ENCODE results near the gene ADARB2. TPM values are rescaled to one million over a fixed set of nuclear protein-coding genes. Genes with fewer than 3 reads are reported as not detected.

ADARB2 gene
- total RNA-seq, 4 donors from 2014 or later = 0.13 to 6.1 (median 0.57) TPM

- no peak for ATAC-seq (ENCODE audit: low FRiP score)
- TF ChIP-seq, protein P1, sequence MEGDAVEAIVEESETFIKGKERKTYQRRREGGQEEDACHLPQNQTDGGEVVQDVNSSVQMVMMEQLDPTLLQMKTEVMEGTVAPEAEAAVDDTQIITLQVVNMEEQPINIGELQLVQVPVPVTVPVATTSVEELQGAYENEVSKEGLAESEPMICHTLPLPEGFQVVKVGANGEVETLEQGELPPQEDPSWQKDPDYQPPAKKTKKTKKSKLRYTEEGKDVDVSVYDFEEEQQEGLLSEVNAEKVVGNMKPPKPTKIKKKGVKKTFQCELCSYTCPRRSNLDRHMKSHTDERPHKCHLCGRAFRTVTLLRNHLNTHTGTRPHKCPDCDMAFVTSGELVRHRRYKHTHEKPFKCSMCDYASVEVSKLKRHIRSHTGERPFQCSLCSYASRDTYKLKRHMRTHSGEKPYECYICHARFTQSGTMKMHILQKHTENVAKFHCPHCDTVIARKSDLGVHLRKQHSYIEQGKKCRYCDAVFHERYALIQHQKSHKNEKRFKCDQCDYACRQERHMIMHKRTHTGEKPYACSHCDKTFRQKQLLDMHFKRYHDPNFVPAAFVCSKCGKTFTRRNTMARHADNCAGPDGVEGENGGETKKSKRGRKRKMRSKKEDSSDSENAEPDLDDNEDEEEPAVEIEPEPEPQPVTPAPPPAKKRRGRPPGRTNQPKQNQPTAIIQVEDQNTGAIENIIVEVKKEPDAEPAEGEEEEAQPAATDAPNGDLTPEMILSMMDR (IDR thresholded peaks at IDR 0.05) = no peak
- no peak for DNase-seq (ENCODE audit: low spot score)
These were observed 360.1 kb downstream of the ADARB2 start for GRCh38 chr10:1377231-1377630.

DNA sequence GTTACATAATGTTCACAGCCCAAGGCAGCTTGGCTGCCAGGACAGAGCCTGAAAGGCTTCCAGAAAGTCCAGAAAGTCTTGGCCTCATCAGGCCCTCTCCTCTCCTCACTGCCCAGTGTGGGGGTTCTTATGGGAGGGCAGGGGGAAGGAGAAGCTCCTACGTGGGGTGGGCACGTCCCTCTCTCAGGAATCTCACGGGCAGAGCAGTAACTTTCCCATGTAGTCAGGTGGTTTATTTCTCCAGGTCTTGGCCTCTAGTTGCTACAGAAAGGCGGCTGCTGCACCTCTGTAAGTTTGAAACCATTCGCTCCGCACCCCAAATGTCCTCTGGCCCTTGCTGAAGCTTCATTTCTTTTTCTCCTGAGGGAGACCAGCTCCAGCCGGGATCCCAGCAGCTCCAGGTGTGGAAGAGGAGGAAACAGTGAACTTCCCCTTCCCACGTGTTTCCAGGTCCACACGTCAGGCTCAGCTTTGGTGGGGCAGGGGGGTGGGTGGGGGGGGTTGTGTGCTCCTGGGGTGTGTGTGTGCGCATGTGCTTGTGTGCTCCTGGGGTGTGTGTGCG, 360.9 kb downstream of the ADARB2 start:
- no peak for DNase-seq (ENCODE audit: low spot score)
- ATAC-seq (ENCODE audit: low FRiP score) = no peak
- TF ChIP-seq, protein P1 (IDR thresholded peaks at IDR 0.05) = no peak

- TF ChIP-seq, protein P1 (IDR thresholded peaks at IDR 0.05) = no peak
- no peak for DNase-seq (ENCODE audit: low spot score)
- ATAC-seq (ENCODE audit: low FRiP score) = no peak
These were observed 361.8 kb downstream of the ADARB2 start for GRCh38 chr10:1375346-1376170.

DNA sequence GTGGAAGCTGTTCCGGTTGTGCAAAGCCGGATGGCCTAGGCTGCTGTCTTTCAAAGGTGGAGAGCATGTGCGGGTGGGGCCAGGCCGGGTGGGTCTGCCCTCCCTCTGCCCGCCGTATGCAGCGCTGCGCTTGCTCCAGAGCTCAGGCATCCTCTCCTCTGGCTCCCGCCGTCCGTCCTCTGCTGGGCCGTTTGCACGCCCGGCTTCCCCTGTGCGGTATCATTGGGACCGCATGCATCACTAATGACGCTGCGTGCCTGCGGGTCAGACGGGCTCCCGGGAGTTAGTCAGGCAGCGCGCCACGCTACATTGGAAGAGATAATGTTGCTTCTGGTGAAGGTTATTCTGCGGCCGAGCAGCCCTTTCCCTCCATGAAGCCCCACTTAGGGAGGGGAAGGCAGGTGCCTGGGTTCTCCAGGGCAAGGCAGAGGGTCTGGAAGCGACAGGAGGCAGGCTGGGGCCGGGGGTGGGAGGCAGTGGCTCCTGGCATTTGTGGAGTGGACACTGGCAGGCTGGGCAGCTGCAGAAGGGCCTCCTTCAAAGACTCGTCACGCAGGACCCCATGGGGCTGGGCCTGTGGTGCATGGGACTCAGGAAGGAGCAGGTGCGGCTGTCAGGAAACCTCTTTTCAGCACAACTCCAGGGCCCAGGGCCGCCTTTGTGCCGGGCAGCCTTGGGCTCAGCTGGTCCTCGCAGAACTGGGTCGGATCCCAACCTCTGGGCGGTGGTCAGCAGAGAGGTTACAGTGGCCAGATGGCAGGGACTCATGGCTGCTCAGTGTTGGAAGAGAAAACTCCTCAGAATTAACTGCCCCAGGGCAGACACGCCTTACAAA, 362.6 kb downstream of the ADARB2 start:
- ATAC-seq (ENCODE audit: low FRiP score) (no peak), DNase-seq (ENCODE audit: low spot score) (no peak)
- TF ChIP-seq, protein P1 (IDR thresholded peaks at IDR 0.05) = no peak

DNA sequence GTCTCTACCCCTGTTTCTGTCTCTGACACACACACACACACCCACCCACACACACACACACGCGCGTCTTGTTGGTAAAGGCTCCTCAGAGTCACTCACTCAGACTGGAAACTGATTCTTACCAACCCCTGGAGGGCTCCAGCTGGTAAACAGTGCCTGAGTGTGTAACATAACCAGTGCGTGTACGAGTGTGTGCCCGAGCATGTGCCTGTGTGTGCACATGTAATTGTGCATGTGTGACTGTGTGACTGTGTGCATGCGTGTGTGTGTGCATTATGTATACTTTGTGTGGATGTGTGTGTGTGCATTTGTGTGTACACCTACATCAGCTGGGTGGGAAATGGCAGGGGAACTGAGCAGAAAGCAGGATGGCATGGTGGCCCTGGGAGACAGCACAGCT, 364.0 kb downstream of the ADARB2 start:
- TF ChIP-seq, protein P1 (IDR thresholded peaks at IDR 0.05) = no peak
- DNase-seq (ENCODE audit: low spot score) = no peak
- ATAC-seq (ENCODE audit: low FRiP score) = no peak

DNA sequence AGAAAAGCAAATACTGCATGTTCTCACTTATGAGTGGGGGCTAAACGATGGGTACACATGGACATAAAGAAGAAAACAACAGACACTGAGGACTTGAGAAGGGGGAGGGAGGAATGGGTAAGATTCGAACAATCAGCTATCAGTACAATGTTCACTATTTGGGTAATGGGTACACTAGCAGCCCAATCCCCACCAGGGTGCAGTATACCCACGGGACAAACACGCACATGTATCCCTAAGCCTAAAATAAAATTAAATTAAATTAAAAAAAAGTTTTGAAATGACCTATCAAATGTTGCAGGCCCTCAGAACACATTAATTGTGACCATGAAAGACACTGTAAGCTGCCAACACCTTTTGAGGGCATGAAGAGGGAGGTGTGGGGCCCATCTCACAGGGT, 365.1 kb downstream of the ADARB2 start:
- TF ChIP-seq, protein P1 (IDR thresholded peaks at IDR 0.05) = no peak
- no peak for DNase-seq (ENCODE audit: low spot score)
- no peak for ATAC-seq (ENCODE audit: low FRiP score)
